ENCODE results near the gene ZNF610.
"Not testable (repeated sequence)": the region's sequence is repeated elsewhere in the genome, so short reads cannot be mapped to it uniquely, and the experiment has no call there.

ZNF610 gene

GRCh38 chr19:52335768-52336116 lies 301 bp upstream of the ZNF610 start:
- Histone ChIP-seq H3K9me3 (ENCODE audit: control insufficient read depth, insufficient read depth, low read depth, low read length) (peaks cover 2% of the 10 kb centered on the region), H3K36me3 (ENCODE audit: control insufficient read depth in 2 of 2, insufficient read depth in 1 of 2, low read length in 2 of 2) (no peaks in the 10 kb centered on the region), H3K27ac (ENCODE audit: extremely low read depth, low read depth, low read length) (no peak overlapping the region), H3K4me3 (ENCODE audit: low read depth, low read length) (peak overlapping the region; percentile 13; the same call in 1 of the 2 replicates), H3K4me1 (ENCODE audit: control insufficient read depth, insufficient read depth, low read length) (no peaks in the 10 kb centered on the region)
- ChIA-PET CTCF (no interaction called here), POLR2A (no interaction called here)
- TF ChIP-seq REPIN1 (tag by site-specific recombination; IDR thresholded peaks at IDR 0.05; ENCODE audit: low read depth) (no peak), ZBTB6 (tag by site-specific recombination; IDR thresholded peaks at IDR 0.05) (no peak), ZNF555 (tag by site-specific recombination; conservative IDR thresholded peaks at IDR 0.05) (no peak)

- CTCF ChIA-PET, result interaction anchor here (0.8 kb wide), 1 partner anchor 8 kb away, joined by 3 read pairs; no protein-coding TSS in a partner anchor
- Histone ChIP-seq H3K4me1 (ENCODE audit: control insufficient read depth, insufficient read depth, low read length) (no peaks in the 10 kb centered on the region), H3K27ac (ENCODE audit: extremely low read depth, low read depth, low read length) (no peak overlapping the region), H3K4me3 (ENCODE audit: low read depth, low read length) (peak overlapping the region; percentile 46), H3K36me3 (ENCODE audit: control insufficient read depth in 2 of 2, insufficient read depth in 1 of 2, low read length in 2 of 2) (no peaks in the 10 kb centered on the region), H3K9me3 (ENCODE audit: control insufficient read depth, insufficient read depth, low read depth, low read length) (no peaks in the 10 kb centered on the region; the same call in 1 of the 2 replicates)
- POLR2A ChIA-PET, result no interaction called here
- TF ChIP-seq ZNF175 (tag by site-specific recombination; IDR thresholded peaks at IDR 0.05), result no peak
- TF ChIP-seq ZNF837 (tag by site-specific recombination; IDR thresholded peaks at IDR 0.05), result no peak
- no peak for TF ChIP-seq ZNF302 (tag by site-specific recombination; IDR thresholded peaks at IDR 0.05; ENCODE audit: low read depth)
- TF ChIP-seq ZBTB48 (tag by site-specific recombination; IDR thresholded peaks at IDR 0.05), result no peak
- 0 out of 2 replicates have a peak, but pooled peaks have one; percentile 22 for TF ChIP-seq ZNF398 (tag by site-specific recombination; IDR thresholded peaks at IDR 0.05)
- TF ChIP-seq PRDM10 (tag by site-specific recombination; IDR thresholded peaks at IDR 0.05), result no peak
- no peak for TF ChIP-seq ZNF600 (tag by site-specific recombination; IDR thresholded peaks at IDR 0.05)
These were observed 843 bp downstream of the ZNF610 start for GRCh38 chr19:52336791-52337381.

- H3K4me1 ChIP-seq (ENCODE audit: control insufficient read depth, insufficient read depth, low read length); CTCF ChIA-PET; H3K4me3 ChIP-seq (ENCODE audit: low read depth, low read length); H3K27ac ChIP-seq (ENCODE audit: extremely low read depth, low read depth, low read length); H3K36me3 ChIP-seq (ENCODE audit: control insufficient read depth in 2 of 2, insufficient read depth in 1 of 2, low read length in 2 of 2); POLR2A ChIA-PET; H3K9me3 ChIP-seq (ENCODE audit: control insufficient read depth, insufficient read depth, low read depth, low read length): not testable (repeated sequence)
These were observed 3.0 kb downstream of the ZNF610 start for GRCh38 chr19:52339022-52339421.

- TF ChIP-seq ZNF791 (tag by site-specific recombination; IDR thresholded peaks at IDR 0.05), result no peak
- TF ChIP-seq ZNF335 (tag by site-specific recombination; conservative IDR thresholded peaks at IDR 0.05), result peak; percentile 28; the same call in 1 of the 2 replicates
- peak; percentile 35 for TF ChIP-seq ZNF654 (tag by site-specific recombination; IDR thresholded peaks at IDR 0.05; ENCODE audit: low read depth)
- no peak overlapping the region for H3K4me3 ChIP-seq (ENCODE audit: low read depth, low read length)
- H3K9me3 ChIP-seq (ENCODE audit: control insufficient read depth, insufficient read depth, low read depth, low read length), result no peaks in the 10 kb centered on the region; the same call in 1 of the 2 replicates
- H3K27ac ChIP-seq (ENCODE audit: extremely low read depth, low read depth, low read length), result no peak overlapping the region
- H3K4me1 ChIP-seq (ENCODE audit: control insufficient read depth, insufficient read depth, low read length), result no peaks in the 10 kb centered on the region
- ChIA-PET CTCF (interaction anchor here (0.6 to 1.3 kb wide), 4 partner anchors 10 to 364 kb away, joined by 3 to 4 read pairs (median 4); no protein-coding TSS in a partner anchor), POLR2A (interaction anchor here (0.7 kb wide), 1 partner anchor 248 kb away, joined by 3 read pairs; no protein-coding TSS in a partner anchor)
- no peaks in the 10 kb centered on the region for H3K36me3 ChIP-seq (ENCODE audit: control insufficient read depth in 2 of 2, insufficient read depth in 1 of 2, low read length in 2 of 2)
These were observed 7.5 kb downstream of the ZNF610 start for GRCh38 chr19:52343548-52343947.
